Right lobe of liver (tissue), 6 donors: ENCODE results near the gene VSX2. TPM values are rescaled to one million over a fixed set of nuclear protein-coding genes. Genes with fewer than 3 reads are reported as not detected.

Experiments
- ATAC-seq, 4 donors: fragments of 200-7000 bp; cut with Tn5 transposase; one replicate each; pipeline ENCODE4 v1.9.1; 2020; ENCODE audit warnings: mild to moderate bottlenecking in 4 of 4, moderate library complexity in 4 of 4
- DNase-seq, 3 donors: peaks; one replicate each; pipeline ENCODE4 v3.0.0-alpha.2; 2020
- H3K27ac ChIP-seq, 3 donors: fragments of 200-600 bp; one replicate each; pipeline ENCODE4 v1.8.0; 2022
- H3K27me3 ChIP-seq, 2 donors: fragments of 200-600 bp; one replicate each; pipeline ENCODE4 v1.8.0; 2022
- H3K36me3 ChIP-seq, 4 donors: fragments of 200-600 bp; sonication (generic) in 1 of 4; one replicate each; pipeline versions ENCODE4 v1.5.1 to v1.8.0; 2017 to 2022; ENCODE audit warnings: control low read depth in 1 of 4
- H3K4me1 ChIP-seq, 4 donors: fragments of 200-600 bp; sonication (generic) in 1 of 4; one replicate each; pipeline versions ENCODE4 v1.5.1 to v1.8.0; 2017 to 2022; ENCODE audit warnings: control low read depth in 1 of 4
- H3K4me3 ChIP-seq, 3 donors: fragments of 200-600 bp; one replicate each; pipeline ENCODE4 v1.8.0; 2022
- H3K9me3 ChIP-seq, 4 donors: fragments of 200-600 bp; sonication (generic) in 1 of 4; one replicate each; pipeline versions ENCODE4 v1.5.1 to v1.8.0; 2017 to 2022; ENCODE audit warnings: control low read depth in 1 of 4
- POLR2A ChIP-seq: fragments of 450-650 bp; IDR thresholded peaks from one replicate; pipeline ENCODE4 v1.6.1; 2017; ENCODE audit warnings: antibody characterized with exemption, mild to moderate bottlenecking
- WGBS: methylation state at CpG from one replicate; pipeline ENCODE4 v1.1.6; 2018; ENCODE audit warnings: low coverage, low lambda C conversion rate; ENCODE audit not compliant: insufficient coverage; ENCODE audit errors: missing lambda C conversion rate; 5-methylcytosine and 5-hydroxymethylcytosine counted together
- intact Hi-C, 2 donors: fragments of 100-400 bp; cut with DNase I; formaldehyde crosslinking; loops; one replicate each; pipeline versions ENCODE4 v1.11.2 to v1.14.1; 2022
- total RNA-seq, 6 experiments: library from RNA; depleted of rRNA in 2 of 6; stranded (reverse); fragments of >200 nt in 2 of 6; fragmentation: NEBNext Ultra II Directional in 3 of 6; extraction: Animal tissue kit (Norgen Biotek cat#: 25700) in 3 of 6; gene quantifications; one replicate each; pipeline versions ENCODE4 v1.1.0 to v1.2.4, GENCODE V29; 2016 to 2023
- TF ChIP-seq, protein P1 (sequence below), 4 donors: fragments of 200-600 bp in 3 of 4; fragments of 450-650 bp in 1 of 4; IDR thresholded peaks; one replicate each; pipeline versions ENCODE4 v1.5.1 to v1.8.0; 2016 to 2022; ENCODE audit warnings: antibody characterized with exemption in 4 of 4, mild to moderate bottlenecking in 2 of 4
- donor health status: DM: no; HTN: yes; CAD: no.
- donor health status: DM: no; HTN: no; CAD: no.
- donor health status: DM: no; HTN: no; CAD: no.
- donor health status: DM: no; HTN: yes; CAD: no.
- donor health status: DM: no; HTN: yes; CAD: no.

The VSX2 gene
- total RNA-seq, 6 experiments from 2014 or later: not detected

DNA sequence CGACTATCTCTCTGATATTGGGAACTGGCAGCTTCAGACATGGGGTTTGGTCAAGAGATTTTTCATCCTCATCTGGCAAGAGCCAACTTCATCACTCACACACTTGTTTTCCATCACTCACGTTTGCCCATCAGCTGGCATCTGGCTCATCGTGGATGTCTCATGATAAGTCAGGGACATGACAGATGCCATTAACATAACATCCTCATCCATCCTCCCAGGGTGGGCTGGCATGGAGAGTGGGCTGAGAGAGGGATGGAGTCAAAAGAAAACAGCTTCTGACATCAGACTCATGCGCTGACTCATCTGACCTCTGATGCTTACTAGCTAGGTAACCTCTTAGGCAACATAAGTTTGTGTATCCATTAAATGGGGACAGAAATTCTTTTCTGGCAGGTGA, 1.8 kb upstream of the VSX2 start:
- H3K4me1 ChIP-seq: peaks cover 0 to 23% (median 9%) of the 10 kb centered on the region in 4 donors
- no peak for DNase-seq
- intact Hi-C loops: no loop called here
- H3K4me3 ChIP-seq: no peak overlapping the region
- H3K9me3 ChIP-seq: no peaks in the 10 kb centered on the region
- no peaks in the 10 kb centered on the region for H3K36me3 ChIP-seq
- TF ChIP-seq, protein P1, sequence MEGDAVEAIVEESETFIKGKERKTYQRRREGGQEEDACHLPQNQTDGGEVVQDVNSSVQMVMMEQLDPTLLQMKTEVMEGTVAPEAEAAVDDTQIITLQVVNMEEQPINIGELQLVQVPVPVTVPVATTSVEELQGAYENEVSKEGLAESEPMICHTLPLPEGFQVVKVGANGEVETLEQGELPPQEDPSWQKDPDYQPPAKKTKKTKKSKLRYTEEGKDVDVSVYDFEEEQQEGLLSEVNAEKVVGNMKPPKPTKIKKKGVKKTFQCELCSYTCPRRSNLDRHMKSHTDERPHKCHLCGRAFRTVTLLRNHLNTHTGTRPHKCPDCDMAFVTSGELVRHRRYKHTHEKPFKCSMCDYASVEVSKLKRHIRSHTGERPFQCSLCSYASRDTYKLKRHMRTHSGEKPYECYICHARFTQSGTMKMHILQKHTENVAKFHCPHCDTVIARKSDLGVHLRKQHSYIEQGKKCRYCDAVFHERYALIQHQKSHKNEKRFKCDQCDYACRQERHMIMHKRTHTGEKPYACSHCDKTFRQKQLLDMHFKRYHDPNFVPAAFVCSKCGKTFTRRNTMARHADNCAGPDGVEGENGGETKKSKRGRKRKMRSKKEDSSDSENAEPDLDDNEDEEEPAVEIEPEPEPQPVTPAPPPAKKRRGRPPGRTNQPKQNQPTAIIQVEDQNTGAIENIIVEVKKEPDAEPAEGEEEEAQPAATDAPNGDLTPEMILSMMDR (IDR thresholded peaks at IDR 0.05): no peak
- no peak for TF ChIP-seq POLR2A
- H3K27me3 ChIP-seq: peaks cover 20 to 23% of the 10 kb centered on the region in 2 donors
- ATAC-seq: no peak
- 55% methylated on average over 3 of the region's 4 CpGs for WGBS
- no peak overlapping the region for H3K27ac ChIP-seq

DNA sequence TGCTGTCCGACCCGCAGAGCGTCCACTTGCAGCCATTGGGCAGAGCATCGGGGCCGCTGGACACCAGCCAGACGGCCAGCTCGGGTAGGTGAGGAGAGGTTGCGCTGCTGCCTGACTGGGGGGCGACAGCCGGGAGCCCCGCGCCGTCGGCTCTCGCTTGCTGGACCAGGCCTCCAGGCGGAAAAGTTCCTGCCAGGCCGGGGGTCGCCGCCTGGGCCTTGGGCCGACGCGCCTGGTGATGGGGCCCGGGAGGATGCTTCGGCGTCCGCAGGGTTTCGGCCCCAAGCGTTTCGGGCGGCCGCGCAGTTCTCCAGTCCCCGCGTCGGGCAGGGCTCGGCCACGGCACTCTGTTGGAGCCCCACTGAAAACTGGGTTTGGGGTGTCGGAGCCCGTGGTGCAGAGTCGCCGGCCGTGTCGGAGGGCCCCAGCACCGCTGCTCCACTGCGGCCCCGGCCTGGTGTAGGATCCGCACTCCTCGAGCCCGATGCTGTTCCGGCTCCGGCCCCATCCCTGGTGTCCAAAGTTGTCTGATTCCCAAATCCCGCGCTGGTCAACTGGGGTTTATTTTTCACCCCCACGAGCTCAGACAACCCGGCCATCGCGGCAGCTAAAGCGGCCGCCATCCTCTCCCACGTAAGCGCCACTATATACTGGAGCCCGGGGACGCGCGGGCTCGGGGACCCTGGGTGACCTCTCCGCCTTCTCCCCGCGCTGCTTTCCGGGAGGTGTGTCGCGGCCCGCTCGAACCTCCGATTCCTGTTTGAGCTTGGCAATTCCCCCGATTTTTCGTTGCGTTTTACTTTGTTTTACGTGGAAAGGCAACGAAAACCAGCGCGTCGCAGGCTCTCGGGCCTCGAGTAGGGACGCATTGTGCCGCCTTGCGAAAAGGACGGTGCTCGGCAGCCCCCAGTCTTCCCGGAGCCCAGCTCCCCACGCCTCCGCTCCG, 872 bp downstream of the VSX2 start:
- Histone ChIP-seq H3K36me3 (no peaks in the 10 kb centered on the region), H3K27me3 (peaks cover 23 to 30% of the 10 kb centered on the region in 2 donors), H3K4me3 (peak overlapping the region in 1 of 3 donors; percentile 13), H3K4me1 (peaks cover 0 to 23% (median 9%) of the 10 kb centered on the region in 4 donors), H3K9me3 (no peaks in the 10 kb centered on the region), H3K27ac (no peak overlapping the region)
- intact Hi-C loops: no loop called here
- TF ChIP-seq POLR2A: no peak
- TF ChIP-seq, protein P1 (IDR thresholded peaks at IDR 0.05): no peak
- WGBS: 4% methylated on average over 22 of the region's 94 CpGs
- no peak for DNase-seq
- ATAC-seq: peak; percentile 14 to 22 (median 18)

DNA sequence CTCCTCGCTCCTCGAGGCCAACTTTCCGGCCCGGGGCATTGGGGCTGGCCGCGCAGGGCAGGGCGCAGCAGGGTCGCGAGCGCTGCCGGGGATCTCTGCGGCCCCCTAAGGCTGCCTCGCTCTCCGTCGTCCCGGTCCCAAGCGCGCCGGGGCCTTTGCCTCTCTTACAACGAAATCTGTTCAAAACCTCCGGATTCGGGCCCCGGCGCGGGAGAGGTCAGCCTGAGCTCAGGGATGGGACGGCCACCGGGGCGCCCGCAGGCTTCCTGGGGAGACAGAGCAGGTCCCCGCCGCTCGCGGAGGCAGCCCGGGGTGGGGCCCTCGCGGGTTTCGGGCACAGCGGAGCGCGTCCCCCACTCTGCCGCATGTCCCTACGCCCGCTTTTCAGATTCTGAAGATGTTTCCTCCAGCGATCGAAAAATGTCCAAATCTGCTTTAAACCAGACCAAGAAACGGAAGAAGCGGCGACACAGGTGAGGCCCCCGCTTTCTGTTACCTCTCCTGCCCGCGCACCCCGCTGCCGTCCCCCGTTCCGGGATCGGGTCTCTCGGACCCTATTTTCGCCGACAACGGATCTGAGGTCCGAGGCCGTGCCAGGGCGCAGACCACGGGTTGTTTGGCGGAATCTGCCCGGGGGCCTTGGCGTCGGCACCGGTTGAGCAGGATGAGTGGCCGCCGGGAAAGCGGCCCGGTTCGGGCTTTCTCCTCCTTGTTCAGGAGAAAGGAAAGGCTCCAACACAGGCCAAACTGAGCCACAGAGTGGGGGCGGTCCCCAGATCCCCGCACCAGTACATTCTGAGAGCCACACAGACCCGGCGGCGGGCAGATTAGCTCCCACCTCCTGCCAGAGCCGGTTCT, 1.8 kb downstream of the VSX2 start:
- ATAC-seq (peak in 3 of 4 donors; percentile 24 to 35 (median 31)), DNase-seq (no peak)
- intact Hi-C loops: no loop called here
- TF ChIP-seq POLR2A: no peak
- TF ChIP-seq, protein P1 (IDR thresholded peaks at IDR 0.05): no peak
- peak overlapping the region in 1 of 3 donors; percentile 13 for H3K4me3 ChIP-seq
- no peak overlapping the region for H3K27ac ChIP-seq
- whole genome bisulfite sequencing: 0% methylated on average over 19 of the region's 80 CpGs
- H3K27me3 ChIP-seq: peaks cover 23 to 30% of the 10 kb centered on the region in 2 donors
- H3K4me1 ChIP-seq: peaks cover 0 to 23% (median 9%) of the 10 kb centered on the region in 4 donors
- no peaks in the 10 kb centered on the region for H3K9me3 ChIP-seq
- H3K36me3 ChIP-seq: no peaks in the 10 kb centered on the region

DNA sequence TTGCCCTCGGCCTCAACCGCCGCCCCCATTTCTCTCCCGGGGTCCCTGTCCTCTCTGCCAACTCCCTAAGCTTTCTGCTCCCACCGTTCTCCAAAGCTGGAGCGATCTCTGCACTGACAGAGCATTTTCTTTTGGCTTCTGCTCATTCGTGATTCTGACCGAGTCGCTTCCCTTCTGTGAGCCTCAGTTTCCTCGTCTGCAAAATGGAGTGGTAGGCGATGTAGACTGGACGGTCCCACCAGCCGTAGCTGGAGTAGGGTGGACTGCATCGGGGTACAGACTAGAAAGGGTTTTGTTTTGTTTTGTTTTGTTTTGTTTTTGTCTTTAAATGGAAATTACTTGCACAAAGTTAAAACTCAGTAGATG, 2.4 kb downstream of the VSX2 start:
- Histone ChIP-seq H3K4me1 (peaks cover 0 to 23% (median 9%) of the 10 kb centered on the region in 4 donors), H3K27me3 (peaks cover 23 to 30% of the 10 kb centered on the region in 2 donors), H3K36me3 (no peaks in the 10 kb centered on the region), H3K9me3 (no peaks in the 10 kb centered on the region), H3K27ac (no peak overlapping the region), H3K4me3 (no peak overlapping the region)
- 5% methylated on average over 13 of the region's 14 CpGs for WGBS
- no peak for ATAC-seq
- DNase-seq: no peak
- intact Hi-C loops: no loop called here
- no peak for TF ChIP-seq POLR2A
- TF ChIP-seq, protein P1 (IDR thresholded peaks at IDR 0.05): no peak
